Peyer's patch (tissue), 4 donors: ENCODE results near the gene KHDC1L.

ENCODE experiments used
- CTCF ChIP-seq, 6 experiments: fragments of 450-650 bp in 4 of 6; fragments of 200-600 bp in 2 of 6; sonication (generic) in 1 of 6; IDR thresholded peaks; one replicate each; pipeline ENCODE4 v1.5.1; 2017 to 2019; ENCODE audit warnings: antibody characterized with exemption in 6 of 6, mild to moderate bottlenecking in 3 of 6, moderate library complexity in 1 of 6
- POLR2A ChIP-seq, 2 donors: fragments of 450-650 bp; IDR thresholded peaks; one replicate each; pipeline ENCODE4 v1.5.1; 2017; ENCODE audit warnings: antibody characterized with exemption in 2 of 2, mild to moderate bottlenecking in 2 of 2, moderate library complexity in 2 of 2

DNA sequence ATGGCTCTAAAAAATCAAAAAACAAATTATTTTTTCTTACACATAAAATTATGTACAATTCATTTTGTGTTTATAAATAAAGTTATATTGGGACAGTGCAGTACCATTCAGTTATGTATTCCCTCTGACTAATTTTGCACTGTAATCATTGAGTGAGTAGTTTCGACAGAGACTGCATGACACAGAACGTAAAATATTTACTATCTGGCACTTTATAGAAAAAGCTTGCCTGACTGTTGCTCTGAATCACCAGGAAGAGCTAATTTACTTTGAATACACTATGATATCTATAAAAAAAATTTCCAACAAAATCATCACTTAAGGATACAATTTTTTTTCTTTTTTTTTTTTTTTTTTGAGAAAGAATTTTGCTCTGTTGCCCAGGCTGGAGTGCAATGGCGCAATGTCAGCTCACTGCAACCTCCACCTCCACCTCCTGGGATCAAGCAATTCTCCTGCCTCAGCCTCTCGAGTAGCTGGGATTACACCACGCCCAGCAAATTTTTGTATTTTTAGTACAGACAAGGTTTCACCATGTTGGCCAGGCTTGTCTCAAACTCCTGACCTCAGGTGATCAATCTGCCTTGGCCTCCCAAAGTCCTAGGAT, 11.0 kb upstream of the KHDC1L start:
- TF ChIP-seq CTCF (IDR thresholded peaks at IDR 0.05): no peak
- no peak for TF ChIP-seq POLR2A (IDR thresholded peaks at IDR 0.05)
